Daoy (cell line): ENCODE measurements around the gene MINDY3. TPM values are rescaled to one million over a fixed set of nuclear protein-coding genes. Genes with fewer than 3 reads are reported as not detected.

ENCODE experiments used
- DNase-seq: peaks from one replicate; pipeline ENCODE4 v3.0.0-alpha.2; 2015; ENCODE audit warnings: low read depth
- total RNA-seq: library from RNA; depleted of rRNA; stranded (reverse); fragments of >200 nt; shearing (Covaris generic); gene quantifications from 2 replicates; pipeline ENCODE4 v1.2.3, GENCODE V29; 2014; rRNA removed

Gene MINDY3
- total RNA-seq, 1 experiment from 2014 or later, result 24.7 TPM

DNA sequence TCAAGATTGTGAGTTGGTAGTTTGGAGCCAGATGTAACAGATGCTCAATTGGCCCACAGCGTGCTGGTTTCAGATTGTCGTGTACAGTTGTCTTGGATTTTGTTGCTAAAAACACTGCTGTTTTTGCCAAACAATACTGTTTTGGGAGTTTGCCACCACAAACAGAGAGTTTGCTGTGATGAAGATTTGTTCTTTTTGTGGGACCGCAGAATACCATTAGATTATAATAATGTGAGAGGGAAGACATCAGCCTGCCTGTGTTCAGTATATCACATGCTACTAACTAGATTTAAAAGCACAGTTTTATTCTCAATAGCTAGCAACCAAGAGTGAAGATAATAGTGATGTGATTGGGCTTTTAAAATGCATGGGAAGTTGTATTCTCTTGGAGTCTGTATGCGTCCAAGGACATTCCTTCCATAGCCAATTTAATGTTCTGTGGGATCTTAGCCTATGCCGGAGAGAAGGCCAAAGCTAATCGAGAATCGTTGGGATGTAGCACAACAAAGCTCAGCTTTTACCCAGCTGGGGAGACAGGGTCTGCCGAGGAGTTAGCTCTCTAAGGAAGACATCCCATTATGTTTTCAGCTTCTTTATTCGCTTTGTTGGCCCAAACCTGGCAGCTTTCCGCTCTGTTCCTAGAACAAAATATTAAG, 121.9 kb downstream of the MINDY3 start:
- DNase-seq, result no peak

DNA sequence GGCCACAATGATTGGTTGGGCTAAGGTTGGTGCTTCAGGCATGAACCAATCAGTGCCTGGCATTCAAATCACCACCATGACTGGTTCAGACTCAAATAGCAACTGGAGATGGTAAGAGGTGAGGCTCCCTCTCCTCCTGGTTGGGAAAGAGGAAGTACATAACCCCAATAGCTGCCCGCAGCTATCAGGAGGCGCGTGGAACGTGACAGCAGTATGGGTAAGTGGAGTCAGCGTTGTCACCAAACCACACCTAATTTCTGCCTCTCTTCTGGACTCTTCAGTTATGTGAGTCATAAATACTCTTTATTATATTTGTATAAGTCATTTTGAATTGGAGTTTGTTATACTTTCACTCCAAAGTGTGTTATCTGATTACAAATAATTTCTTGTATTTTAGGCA, 122.7 kb downstream of the MINDY3 start:
- no peak for DNase-seq

DNA sequence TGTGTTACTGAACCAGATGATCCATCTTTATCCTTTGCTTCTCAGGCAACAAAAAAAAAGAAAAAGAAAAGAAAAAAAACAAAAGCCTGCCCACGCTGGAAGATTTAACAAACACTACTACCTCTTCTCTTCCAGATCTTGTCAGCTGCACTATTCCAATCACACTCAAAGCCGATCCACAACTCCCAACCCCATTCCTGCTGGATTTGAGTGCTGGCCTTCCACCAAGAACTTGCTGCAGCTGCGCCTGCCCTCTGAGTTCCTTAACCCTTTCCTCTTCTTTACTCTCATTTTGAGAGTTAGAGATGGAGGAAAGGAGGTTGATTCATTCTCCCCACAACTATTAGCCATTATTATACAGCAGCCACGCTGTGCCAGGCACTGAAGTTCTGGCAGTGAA, 124.5 kb downstream of the MINDY3 start:
- no peak for DNase-seq

DNA sequence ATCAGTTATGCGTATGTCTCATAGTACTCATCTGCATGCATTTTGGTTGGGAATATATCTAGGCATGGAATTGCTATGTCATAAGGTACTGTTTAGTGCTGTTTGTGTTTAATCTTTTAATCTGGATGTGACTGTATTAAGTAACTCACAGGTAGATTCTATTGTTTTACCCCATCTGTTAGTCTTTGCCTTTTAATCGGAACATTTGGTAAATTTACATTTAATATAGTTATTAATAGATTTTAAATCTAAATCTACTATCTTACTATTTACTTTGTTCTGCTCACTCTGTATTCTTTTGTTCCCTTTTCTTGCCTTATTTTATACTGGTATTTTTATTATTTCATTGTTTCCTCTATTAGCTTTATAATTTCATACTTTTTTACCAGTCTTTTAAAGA, 130.0 kb downstream of the MINDY3 start:
- DNase-seq, result no peak

DNA sequence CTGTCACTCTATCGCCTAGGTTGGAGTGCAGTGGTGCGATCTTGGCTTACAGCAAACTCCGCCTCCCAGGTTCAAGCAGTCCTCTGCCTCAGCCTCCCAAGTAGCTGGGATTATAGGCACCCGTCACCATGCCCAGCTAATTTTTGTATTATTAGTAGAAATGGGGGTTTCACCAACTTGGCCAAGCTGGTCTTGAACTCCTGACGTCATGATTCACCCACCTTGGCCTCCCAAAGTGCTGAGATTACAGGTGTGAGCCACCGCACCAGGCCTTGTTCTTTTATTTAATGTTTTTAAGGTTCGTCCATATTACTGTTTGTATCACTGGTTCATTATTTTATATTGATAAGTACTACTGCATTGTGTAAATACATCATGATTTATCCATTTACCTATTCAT, 130.4 kb downstream of the MINDY3 start:
- DNase-seq, result no peak

Other genes starting within 250 kb of the MINDY3 start
- gene ITGA8, start 140.6 kb downstream of the MINDY3 start, total RNA-seq, result 0.06 TPM in 1 of 2 replicates, not detected in the other